Activated naive CD8-positive, alpha-beta T cell treated with anti-CD3 and anti-CD28 coated beads, Interleukin-2, amount 50 U/mL, for 24 hours (primary cell): Measurements from ENCODE around the gene LTBP2.
A peak's percentile ranks its signal among the peaks of the same experiment; 100 is the strongest.

Experiments
- ATAC-seq: fragments of 150-1000 bp; cut with Tn5 transposase; one replicate; pipeline ENCODE4 v1.10.0; 2021
- DNase-seq: peaks from one replicate; pipeline ENCODE4 v3.0.0; 2021
- H3K27ac Mint-ChIP-seq: one replicate; pipeline ENCODE4 v1.8.0; 2021; ENCODE audit warnings: mild to moderate bottlenecking, mixed read lengths
- H3K27me3 Mint-ChIP-seq: one replicate; pipeline ENCODE4 v1.8.0; 2021; ENCODE audit warnings: mixed read lengths
- H3K36me3 Mint-ChIP-seq: one replicate; pipeline ENCODE4 v1.8.0; 2021; ENCODE audit warnings: low read depth, mixed read lengths
- H3K4me1 Mint-ChIP-seq: one replicate; pipeline ENCODE4 v1.8.0; 2021; ENCODE audit warnings: mixed read lengths
- H3K4me3 Mint-ChIP-seq: one replicate; pipeline ENCODE4 v1.8.0; 2021; ENCODE audit warnings: mild to moderate bottlenecking, moderate library complexity, mixed read lengths
- H3K9me3 Mint-ChIP-seq: one replicate; pipeline ENCODE4 v1.8.0; 2021; ENCODE audit warnings: mixed read lengths

Gene LTBP2

DNA sequence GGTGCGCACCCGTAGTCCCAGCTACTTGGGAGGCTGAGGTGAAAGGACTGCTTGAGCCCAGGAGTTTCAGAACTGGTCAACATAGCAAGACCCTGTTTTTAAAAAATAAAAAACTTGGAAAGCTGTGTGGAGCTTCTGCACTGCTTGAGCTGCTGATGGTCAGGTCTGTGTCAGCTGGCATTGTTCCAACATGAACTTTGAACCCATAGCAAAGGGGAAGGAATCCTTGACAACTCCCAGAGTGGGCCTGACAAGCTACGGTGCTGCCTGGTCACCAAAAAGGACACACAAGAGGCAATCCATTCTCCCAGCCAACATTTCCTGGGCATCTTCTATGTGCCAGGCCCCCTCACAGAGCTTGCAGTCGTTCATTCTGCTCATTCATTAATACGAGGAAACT, 16.4 kb upstream of the LTBP2 start:
- no peak for DNase-seq
- ATAC-seq: no peak
- Mint-ChIP-seq H3K4me1 (peaks cover 12% of the 10 kb centered on the region), H3K4me3 (no peak overlapping the region), H3K27ac (no peak overlapping the region), H3K27me3 (peaks cover 9% of the 10 kb centered on the region), H3K36me3 (no peaks in the 10 kb centered on the region), H3K9me3 (no peaks in the 10 kb centered on the region)

DNA sequence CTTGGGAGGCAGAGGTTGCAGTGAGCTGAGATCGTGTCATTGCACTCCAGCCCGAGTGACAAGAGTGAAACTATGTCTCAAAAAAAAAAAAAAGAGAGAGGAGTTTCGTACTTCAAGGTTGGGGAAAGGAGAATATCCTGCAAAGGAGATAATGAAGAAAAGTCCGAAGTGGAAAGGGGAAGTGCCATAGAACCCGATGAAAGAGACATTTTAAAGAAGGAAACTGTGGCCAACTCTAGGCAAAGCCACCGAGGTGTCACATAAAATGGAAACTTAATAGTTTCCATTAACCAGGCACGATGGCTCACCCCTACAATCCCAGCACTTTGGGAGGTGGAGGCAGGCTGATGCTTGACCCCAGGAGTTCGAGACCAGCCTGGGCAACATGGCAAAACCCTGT, 15.0 kb upstream of the LTBP2 start:
- Mint-ChIP-seq H3K27me3 (peaks cover 14% of the 10 kb centered on the region), H3K9me3 (no peaks in the 10 kb centered on the region), H3K4me3 (no peak overlapping the region), H3K4me1 (peaks cover 12% of the 10 kb centered on the region), H3K27ac (no peak overlapping the region), H3K36me3 (no peaks in the 10 kb centered on the region)
- ATAC-seq (peak; percentile 34), DNase-seq (no peak)

DNA sequence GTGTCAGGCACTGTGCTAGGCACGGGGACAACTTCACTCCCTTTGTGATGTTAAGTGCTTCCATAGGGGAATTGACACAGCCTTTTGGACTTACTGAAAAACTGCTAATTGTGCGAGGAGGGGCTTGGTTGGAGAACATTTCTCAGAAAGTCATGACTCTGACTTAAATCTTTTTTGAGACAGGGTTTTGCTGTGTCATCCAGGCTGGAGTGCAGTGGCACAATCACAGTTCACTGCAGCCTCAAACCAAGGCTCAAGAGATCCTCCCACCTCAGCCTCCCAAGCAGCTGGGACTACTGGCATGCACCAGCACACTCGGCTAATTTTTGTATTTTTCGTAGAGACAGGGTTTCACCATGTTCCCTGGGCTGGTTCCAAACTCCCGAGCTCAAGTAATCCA, 10.2 kb upstream of the LTBP2 start:
- ATAC-seq (no peak), DNase-seq (no peak)
- Mint-ChIP-seq H3K4me3 (no peak overlapping the region), H3K4me1 (peaks cover 56% of the 10 kb centered on the region), H3K9me3 (no peaks in the 10 kb centered on the region), H3K36me3 (no peaks in the 10 kb centered on the region), H3K27ac (no peak overlapping the region), H3K27me3 (peaks cover 23% of the 10 kb centered on the region)

DNA sequence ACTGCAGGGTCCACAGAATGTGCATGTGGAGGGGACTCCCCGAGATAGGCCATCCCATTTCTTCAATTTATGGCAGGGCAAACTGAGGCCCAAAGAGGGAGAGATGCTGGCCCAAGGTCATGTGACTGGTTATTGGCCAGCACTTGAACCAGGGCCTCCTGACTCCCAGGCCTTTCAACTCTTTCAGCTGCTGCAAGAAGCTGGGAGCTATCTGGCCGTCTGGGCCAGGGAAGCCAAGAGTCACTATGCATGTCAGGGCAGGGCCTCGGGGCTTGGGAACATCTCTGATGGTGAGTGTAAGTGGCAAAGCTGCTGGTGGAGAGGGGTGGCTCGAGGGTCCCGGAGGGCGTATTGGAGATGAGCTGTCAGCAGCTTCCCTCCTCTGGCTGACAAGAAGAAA, 9.5 kb upstream of the LTBP2 start:
- peaks cover 59% of the 10 kb centered on the region for H3K4me1 Mint-ChIP-seq

DNA sequence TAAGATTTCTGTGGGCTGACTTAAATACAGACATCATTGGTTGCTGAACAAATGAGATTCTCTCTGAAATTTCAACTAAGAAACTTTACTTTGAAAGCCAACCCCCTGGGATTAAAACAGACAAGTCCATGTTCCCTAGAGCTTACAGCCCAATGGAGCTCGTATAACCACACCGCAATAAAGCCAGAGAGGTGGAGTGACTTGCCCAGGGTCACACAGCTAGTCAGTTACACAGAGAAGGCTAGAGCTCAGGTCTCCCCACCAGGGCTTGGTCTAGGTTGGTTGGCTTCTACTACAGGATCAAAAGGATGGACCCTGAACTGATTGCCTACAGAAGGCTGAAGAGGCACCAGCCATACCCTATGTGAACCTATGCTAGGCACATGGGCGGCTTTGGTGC, 8.9 kb upstream of the LTBP2 start:
- no peak overlapping the region for H3K27ac Mint-ChIP-seq
- H3K4me1 Mint-ChIP-seq: peaks cover 62% of the 10 kb centered on the region
- H3K4me3 Mint-ChIP-seq: no peak overlapping the region
- H3K27me3 Mint-ChIP-seq: peaks cover 27% of the 10 kb centered on the region
- ATAC-seq (no peak), DNase-seq (no peak)
- no peaks in the 10 kb centered on the region for H3K36me3 Mint-ChIP-seq
- H3K9me3 Mint-ChIP-seq: no peaks in the 10 kb centered on the region

More for the DNA sequence above, 9.5 kb upstream of the LTBP2 start:
- DNase-seq (no peak), ATAC-seq (no peak)
- Mint-ChIP-seq H3K27me3 (peaks cover 23% of the 10 kb centered on the region), H3K9me3 (no peaks in the 10 kb centered on the region), H3K36me3 (no peaks in the 10 kb centered on the region), H3K27ac (no peak overlapping the region), H3K4me3 (no peak overlapping the region)

DNA sequence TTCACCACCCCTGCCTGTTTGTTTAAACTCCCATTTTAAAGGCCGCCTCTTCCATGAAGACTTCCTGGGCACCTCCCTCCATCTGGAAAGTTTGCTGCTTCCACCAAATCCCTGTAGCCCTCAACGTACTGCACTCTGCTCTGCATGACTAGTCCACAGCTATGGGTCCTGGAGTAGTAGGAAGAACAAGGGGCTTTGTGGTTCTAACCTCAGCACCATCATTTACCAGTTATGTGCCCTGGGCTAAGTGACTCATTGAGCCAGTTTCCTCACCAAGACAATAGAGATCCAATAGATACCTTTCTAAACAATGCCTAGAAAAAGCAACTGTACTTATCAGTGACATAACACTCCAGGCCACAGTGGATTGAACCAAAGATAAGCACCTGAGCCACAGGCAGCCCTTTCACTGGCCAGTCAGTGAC, 8.5 kb upstream of the LTBP2 start:
- Mint-ChIP-seq H3K4me1 (peaks cover 64% of the 10 kb centered on the region), H3K4me3 (no peak overlapping the region), H3K36me3 (no peaks in the 10 kb centered on the region), H3K27ac (peak overlapping the region; percentile 68), H3K9me3 (no peaks in the 10 kb centered on the region), H3K27me3 (peaks cover 31% of the 10 kb centered on the region)
- DNase-seq (peak; percentile 44), ATAC-seq (peak; percentile 90)

DNA sequence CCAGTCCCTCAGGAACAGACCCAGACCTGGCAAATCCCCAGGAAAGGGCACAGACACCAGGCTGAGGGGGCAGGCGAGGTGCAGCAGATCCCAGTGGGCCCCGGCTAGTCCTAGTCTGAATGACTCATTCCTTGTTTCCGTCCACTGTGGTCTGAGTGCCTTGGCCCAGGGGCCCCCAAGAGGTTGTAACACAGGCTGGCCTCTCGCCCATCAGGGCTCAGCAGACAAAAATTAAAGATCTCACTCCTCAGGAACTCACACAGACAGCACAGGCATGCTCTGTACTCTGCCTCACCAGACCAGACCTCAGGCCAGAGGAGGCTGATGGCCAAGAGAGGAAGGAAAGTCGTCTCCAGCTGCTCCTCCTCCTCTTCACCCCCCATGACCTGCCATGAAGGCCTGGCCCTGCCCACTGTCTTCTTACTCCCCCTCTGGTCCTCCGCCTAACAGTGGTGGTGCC, 7.7 kb upstream of the LTBP2 start:
- DNase-seq: no peak
- H3K4me1 Mint-ChIP-seq: peaks cover 72% of the 10 kb centered on the region

DNA sequence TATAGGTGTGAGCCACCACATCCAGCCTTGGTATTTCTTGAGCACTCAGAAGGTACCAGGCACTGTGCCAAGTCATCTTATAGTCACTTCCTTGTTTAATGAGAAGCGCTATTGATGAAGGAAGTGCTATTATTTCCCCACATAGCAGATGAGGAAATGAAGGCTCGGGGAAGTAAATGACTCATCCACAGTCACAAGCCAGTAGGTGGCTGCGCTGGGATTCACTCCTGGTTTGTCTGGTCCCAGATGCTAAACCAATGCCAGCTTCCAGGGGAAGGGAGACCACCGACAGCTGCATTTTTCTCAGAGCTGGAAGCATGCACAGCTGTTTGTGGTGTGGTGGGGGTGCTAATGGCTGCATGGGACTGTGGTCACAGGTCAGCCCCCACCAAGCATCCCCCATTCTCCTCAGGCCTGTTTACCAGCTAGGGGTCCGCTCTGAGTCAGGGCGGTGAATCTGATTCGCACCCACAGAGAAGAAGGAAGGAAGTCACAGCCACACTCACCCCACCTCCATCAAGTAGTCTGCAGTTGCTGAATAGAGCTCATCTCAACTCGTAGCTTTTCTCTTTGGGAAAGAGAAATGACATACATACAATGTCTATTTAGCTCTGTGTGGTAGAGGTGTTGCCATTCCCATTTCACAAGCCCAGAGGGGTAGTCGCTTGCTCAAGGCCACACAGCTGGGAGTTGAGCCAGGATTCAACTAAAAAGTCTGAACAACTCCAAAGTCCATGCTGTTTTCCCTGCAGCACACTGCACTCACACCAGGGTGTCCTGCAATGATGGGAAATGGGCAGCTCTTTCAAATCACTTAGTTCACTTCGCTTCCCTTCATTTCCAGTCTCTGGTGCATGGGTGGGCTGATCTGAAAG, 6.3 kb upstream of the LTBP2 start:
- peaks cover 79% of the 10 kb centered on the region for H3K4me1 Mint-ChIP-seq

More for the DNA sequence above, 7.7 kb upstream of the LTBP2 start:
- no peak overlapping the region for H3K4me3 Mint-ChIP-seq
- peaks cover 33% of the 10 kb centered on the region for H3K27me3 Mint-ChIP-seq
- no peaks in the 10 kb centered on the region for H3K9me3 Mint-ChIP-seq
- H3K36me3 Mint-ChIP-seq: no peaks in the 10 kb centered on the region
- H3K27ac Mint-ChIP-seq: peak overlapping the region; percentile 68
- no peak for ATAC-seq

DNA sequence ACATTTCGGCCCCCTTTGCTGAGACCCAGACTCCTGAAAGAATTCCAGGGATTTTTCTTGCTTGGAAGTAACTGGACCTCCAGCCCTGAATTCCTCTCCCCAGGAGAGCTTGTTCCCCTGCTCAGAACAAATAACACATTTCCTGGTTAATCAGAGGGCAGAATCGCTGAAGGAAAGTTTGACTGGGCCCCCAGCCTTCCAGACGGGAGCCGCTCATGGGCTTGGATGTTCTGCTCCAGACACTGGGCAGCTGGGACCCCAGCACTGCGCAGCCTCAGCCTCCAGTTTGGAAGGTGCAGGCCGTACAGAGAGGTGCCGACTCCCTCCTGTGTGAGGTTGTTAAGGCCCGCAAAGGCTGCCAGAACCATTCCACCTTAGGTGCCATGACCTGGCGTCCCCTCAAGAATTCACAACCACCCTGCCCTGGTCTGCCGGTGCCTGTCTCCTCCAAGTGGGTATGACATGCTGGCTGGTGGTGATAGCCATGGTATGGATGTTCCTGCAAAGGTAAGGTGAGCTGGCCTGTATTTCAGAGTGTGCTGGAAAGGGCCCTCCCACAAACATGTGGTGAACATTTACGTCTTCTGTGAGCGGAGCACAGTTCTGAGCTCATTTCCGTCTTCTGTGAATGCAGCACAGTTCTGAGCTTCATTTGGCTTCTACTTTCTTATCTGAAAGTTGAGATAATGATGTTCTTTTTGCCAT, 5.1 kb upstream of the LTBP2 start:
- Mint-ChIP-seq H3K9me3 (no peaks in the 10 kb centered on the region), H3K4me3 (no peak overlapping the region), H3K27me3 (peaks cover 31% of the 10 kb centered on the region), H3K36me3 (no peaks in the 10 kb centered on the region), H3K4me1 (peaks cover 80% of the 10 kb centered on the region), H3K27ac (no peak overlapping the region)
- ATAC-seq (no peak), DNase-seq (no peak)

More for the DNA sequence above, 6.3 kb upstream of the LTBP2 start:
- DNase-seq (peak; percentile 70), ATAC-seq (peak; percentile 71)
- Mint-ChIP-seq H3K9me3 (no peaks in the 10 kb centered on the region), H3K27me3 (peaks cover 36% of the 10 kb centered on the region), H3K4me3 (peak overlapping the region; percentile 15), H3K27ac (peak overlapping the region; percentile 61), H3K36me3 (no peaks in the 10 kb centered on the region)

DNA sequence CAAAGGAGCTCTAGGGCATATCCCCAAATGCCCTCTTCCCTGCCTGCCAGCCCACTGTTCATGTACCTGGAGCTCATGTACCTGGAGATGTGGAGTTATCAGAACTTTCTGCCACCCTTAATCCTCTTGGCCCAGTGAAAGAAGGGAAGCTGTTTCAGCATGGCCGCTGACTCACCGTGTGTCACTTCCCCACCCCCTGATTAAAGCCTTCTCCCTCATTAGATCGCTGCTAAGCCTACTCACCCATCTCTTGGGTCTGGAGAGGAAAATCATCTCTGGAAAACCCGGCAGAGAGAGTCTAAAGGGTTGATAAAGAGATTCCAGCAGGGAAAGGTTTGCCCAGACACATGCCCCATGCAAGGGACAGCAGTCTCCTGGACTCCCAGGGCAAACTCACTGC, 4.5 kb upstream of the LTBP2 start:
- H3K4me3 Mint-ChIP-seq: no peak overlapping the region
- peaks cover 25% of the 10 kb centered on the region for H3K27me3 Mint-ChIP-seq
- no peaks in the 10 kb centered on the region for H3K9me3 Mint-ChIP-seq
- no peaks in the 10 kb centered on the region for H3K36me3 Mint-ChIP-seq
- H3K4me1 Mint-ChIP-seq: peaks cover 80% of the 10 kb centered on the region
- ATAC-seq: no peak
- DNase-seq: peak; percentile 49
- no peak overlapping the region for H3K27ac Mint-ChIP-seq

DNA sequence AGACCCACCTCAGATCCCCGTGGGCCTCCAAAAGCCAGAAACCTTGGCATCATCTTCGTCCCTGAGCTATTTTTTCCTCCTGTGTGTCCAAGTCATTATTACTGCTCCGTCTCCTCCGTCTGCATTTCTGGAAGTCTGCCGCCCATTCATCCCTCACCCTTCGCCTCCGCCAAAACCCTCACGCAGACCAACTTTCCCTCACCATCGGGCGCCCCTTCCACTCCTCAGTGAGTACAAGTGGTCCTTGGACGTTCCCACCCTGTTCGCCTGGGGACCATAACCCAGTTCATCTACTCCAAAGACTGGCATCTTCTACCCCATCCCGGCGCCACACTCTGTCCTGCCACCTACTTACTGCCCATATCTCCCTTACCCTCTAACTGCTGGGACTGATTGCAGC, 3.7 kb upstream of the LTBP2 start:
- H3K4me1 Mint-ChIP-seq: peaks cover 76% of the 10 kb centered on the region
- no peak overlapping the region for H3K4me3 Mint-ChIP-seq
- no peak overlapping the region for H3K27ac Mint-ChIP-seq
- H3K36me3 Mint-ChIP-seq: no peaks in the 10 kb centered on the region
- ATAC-seq (no peak), DNase-seq (no peak)
- H3K27me3 Mint-ChIP-seq: peaks cover 26% of the 10 kb centered on the region
- H3K9me3 Mint-ChIP-seq: no peaks in the 10 kb centered on the region

DNA sequence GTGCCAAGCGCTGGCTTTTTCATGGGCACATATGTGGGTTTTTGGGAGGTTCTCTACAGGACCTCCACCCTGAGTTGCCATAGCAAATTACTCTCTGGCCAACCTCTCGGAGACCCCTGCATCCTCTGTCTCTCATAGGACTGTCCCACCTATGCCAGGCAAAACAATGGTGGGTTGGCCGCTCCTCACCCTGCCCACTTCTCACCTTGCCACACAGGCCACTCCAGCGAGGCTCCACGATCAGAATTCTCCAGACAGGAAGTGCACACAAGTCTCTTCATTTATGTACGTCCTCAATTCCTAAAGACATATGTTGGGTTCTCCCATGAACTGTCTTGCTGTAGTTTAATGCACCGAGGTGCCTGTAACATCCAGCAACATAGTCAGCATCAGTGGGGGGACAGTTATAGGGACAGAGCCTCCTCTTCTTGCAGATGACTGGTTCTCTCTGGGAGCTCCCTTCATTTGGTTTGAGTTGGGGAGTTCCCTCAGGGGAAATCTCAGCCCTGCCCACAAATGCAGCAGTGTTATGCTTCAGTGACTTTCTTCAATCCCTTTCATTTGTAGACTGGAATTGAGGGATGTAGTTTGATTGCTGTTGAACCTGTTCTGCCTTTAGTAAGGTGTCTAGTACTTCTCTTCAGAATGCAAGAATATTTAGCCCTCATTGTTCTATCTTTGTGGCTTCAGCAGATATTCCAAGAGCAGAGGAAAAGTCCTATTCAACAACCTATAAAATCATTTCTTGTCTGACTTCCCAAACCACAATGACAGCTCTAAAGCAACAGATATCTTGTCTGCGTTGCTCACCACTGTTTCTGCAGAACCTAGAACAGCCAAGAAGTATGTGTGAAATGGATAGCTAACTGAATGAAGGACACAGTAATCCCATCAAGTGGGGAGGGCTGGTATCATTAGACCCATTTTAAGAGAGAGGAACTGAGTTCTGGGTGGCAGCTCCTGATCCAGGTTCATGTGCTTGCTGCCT, 2.8 kb upstream of the LTBP2 start:
- Mint-ChIP-seq H3K4me1 (peaks cover 72% of the 10 kb centered on the region), H3K9me3 (no peaks in the 10 kb centered on the region), H3K27me3 (peaks cover 35% of the 10 kb centered on the region), H3K4me3 (no peak overlapping the region), H3K36me3 (no peaks in the 10 kb centered on the region), H3K27ac (no peak overlapping the region)
- ATAC-seq: no peak
- no peak for DNase-seq

DNA sequence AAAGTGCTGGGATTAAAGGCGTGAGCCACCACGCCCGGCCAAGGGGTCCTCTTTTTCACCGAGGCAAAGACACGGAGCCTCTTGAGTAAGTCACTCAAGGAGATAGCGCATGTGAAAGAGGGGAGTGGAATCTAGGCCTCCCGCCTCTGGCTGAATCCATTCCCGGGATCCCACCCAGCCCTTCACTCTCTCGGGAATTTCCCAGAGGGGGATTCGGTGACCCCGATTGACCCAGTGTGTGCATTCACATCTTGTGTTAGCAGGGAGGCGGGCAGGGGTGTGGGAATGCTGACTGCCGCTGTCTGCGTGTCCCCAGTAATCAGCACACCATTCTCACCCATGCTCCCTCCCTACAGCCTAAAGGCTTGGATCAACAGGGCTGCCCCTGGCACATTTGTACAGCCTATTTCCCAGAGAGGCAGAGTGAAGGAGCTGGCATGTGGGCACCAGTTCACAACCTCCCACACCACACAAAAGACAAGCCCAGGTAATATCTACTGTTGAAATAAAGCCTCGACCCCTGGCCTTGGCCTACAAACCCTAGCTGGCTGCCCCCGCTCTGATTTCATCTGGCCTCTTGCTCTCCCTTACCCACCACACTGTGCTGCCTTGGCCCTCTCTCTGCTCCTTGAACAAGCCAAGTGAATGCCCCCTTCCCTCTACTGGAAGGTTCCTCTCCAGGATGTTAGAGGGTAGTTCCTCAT, 1.3 kb upstream of the LTBP2 start:
- DNase-seq: no peak
- peaks cover 66% of the 10 kb centered on the region for H3K4me1 Mint-ChIP-seq
- H3K4me3 Mint-ChIP-seq: peak overlapping the region; percentile 7
- H3K27ac Mint-ChIP-seq: no peak overlapping the region
- H3K36me3 Mint-ChIP-seq: no peaks in the 10 kb centered on the region
- H3K9me3 Mint-ChIP-seq: no peaks in the 10 kb centered on the region
- H3K27me3 Mint-ChIP-seq: peaks cover 35% of the 10 kb centered on the region
- ATAC-seq: no peak
